ENCODE results near the gene CTBP1.

DNA sequence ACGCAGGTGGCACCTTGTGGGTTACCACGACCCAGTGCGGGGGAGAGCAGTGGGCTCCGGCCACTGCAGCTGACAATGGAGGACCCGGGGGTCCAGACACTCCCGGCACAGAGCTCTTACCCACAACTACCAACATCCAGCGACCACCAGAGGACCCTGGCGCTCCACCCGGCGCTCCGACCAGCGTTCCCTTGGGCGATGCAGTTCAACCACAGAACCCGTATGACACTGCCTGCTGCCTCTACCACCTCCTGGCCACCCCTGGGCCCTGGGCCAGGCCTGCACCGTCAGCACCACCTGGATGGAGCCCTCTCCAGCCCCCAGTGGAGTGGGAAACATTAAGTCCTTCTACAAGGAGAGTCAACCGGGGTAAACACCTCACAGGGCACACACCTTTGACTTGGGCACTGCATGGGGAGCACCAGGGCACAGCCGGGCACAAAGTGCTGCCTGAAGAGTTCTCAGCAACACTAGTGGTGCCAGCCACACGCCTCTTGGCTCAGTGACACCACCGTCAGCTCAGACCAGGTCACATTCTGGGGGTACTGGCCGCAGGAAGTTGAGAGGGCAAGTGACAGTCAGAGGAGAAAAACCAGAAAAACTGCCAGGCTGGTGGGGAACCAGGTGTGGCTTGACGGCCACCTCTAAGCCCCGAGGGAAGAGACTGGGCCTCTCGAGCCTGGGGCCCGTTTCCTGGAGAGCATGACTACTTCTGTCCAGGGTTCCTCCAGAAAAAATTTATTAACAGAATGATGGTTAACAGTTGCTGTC is 2.6 kb downstream of the CTBP1 start:
- TF ChIP-seq POLR2A (IDR thresholded peaks at IDR 0.05; ENCODE audit: low read length) (no peak), GATA1 (IDR thresholded peaks at IDR 0.05; ENCODE audit: low read depth, low read length) (no peak)

Measured in erythroblast (primary cell).